GM12865 (cell line): Measurements from ENCODE around the gene SH3BGRL.

Experiments
- DNase-seq: peaks from one replicate; pipeline ENCODE4 v3.0.0; 2010; ENCODE audit warnings: low read depth
- H3K4me3 ChIP-seq: 2 replicates; pipeline ENCODE4 v1.5.1; 2011; ENCODE audit warnings: mild to moderate bottlenecking, low read depth, low read length, control low read depth
- CTCF ChIP-seq: IDR thresholded peaks from 2 replicates; pipeline ENCODE4 v1.5.1; 2011; ENCODE audit warnings: low read length, control low read depth, low read depth, inconsistent platforms; ENCODE audit not compliant: insufficient read depth; ENCODE audit errors: missing control alignments

Gene SH3BGRL

GRCh38 chrX:81202943-81203342 lies 1.0 kb downstream of the SH3BGRL start:
- TF ChIP-seq CTCF = no peak
- DNase-seq = peak; percentile 1
- H3K4me3 ChIP-seq = peak overlapping the region; percentile 85

DNA sequence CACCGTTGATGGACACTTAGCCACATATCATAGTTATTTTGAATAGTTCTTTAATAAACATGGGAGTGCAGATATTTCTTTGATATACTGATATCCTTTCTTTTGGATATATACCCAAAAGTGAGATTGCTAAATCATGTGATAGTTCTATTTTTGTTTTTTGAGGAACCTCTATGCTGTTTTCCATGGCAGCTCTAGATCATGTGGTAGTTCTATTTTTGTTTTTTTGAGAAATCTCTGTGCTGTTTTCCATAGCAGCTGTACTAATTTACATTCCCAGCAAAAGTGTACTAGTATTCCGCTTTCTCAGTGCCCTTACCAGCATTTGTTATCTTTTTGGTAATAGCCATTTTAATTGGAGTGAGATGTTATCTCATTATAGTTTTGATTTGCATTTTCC lies 3.6 kb downstream of the SH3BGRL start:
- no peak overlapping the region for H3K4me3 ChIP-seq
- DNase-seq = no peak
- TF ChIP-seq CTCF = no peak

DNA sequence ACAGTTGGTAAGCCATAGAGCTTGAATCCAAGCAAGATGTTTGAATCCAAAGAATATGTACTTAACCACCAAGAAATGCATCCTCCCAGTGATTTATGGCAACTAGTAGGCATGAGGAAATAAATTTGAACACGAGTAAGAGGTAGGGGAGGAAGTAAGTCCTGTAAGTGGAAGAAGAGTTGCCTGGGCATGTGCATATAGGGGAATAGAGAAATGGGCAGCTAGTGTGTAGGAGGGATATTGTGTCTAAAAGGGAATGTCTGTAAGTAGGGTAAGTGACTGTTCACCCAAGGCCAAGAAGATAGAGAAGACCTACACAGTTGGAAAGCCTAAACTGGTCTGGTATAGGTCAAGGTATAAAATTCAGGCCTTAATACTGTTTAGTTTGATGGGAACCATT lies 4.6 kb downstream of the SH3BGRL start:
- DNase-seq = no peak
- no peak for TF ChIP-seq CTCF
- H3K4me3 ChIP-seq = no peak overlapping the region

DNA sequence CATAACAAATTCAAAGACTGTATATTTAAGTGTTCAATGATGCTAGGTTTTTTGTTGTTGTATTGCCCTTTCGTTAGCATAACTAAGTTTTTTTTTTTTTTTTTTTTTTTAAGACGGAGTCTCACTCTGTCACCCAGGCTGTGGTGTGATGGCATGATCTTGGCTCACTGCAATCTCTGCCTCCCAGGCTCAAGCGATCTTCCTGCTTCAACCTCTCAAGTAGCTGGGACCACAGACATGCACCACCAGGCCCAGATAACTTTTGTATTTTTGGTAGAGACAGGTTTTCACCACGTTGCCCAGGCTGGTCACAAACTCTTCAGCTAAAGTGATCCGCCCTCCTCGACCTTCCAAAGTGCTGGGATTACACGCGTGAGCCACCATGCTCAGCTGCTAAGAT lies 7.0 kb downstream of the SH3BGRL start:
- no peak overlapping the region for H3K4me3 ChIP-seq
- no peak for DNase-seq
- no peak for TF ChIP-seq CTCF

GRCh38 chrX:81215685-81216084 lies 13.8 kb downstream of the SH3BGRL start:
- DNase-seq = no peak
- TF ChIP-seq CTCF = no peak
- no peak overlapping the region for H3K4me3 ChIP-seq

DNA sequence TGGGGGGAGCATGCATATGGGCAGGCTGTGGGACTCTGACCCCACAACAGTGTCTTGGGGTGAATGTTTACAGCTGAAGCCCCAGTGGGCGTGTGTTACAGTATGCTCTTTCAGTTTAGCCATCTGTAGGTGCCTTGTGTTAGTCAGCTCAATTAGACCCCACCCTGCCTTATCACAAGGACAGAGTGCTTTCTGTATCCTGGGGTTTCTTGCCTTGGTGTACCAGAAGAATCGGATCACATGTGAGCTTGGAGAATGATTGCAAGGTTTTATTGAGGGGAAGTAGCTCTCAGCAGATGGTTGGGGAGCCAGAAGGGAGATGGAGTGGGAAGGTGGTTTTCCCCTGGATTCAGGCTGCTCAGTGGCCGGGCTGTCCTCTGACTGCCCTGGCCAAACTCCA lies 27.3 kb downstream of the SH3BGRL start:
- no peak for DNase-seq
- no peak overlapping the region for H3K4me3 ChIP-seq
- no peak for TF ChIP-seq CTCF

DNA sequence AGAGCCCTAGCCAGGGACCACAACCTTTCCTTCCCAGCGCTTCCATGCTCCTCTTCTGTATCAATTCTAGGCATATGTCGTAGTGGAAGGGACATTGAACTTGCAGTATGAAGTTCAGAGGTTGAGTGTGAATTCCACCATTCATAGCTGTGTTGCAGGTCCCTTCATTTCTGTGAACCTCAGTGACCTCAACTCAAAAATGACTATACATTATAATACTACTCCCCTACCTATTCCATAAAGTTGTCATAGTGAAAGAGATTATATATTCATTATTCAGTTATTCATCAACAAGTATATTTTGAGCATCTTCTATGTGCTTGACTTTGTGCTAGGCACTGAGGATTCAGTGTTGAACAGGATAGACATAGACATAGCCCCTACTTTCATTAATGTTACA lies 28.0 kb downstream of the SH3BGRL start:
- TF ChIP-seq CTCF = no peak
- DNase-seq = no peak
- H3K4me3 ChIP-seq = no peak overlapping the region
